Activated T-helper 1 cell treated with anti-CD3 and anti-CD28 coated beads, Interleukin-2, amount 50 U/mL, for 16 hours (primary cell): Measurements from ENCODE around the gene ZNF621.

Source experiments
- DNase-seq, 2 donors: peaks; one replicate each; pipeline ENCODE4 v3.0.0-alpha.2; 2020; ENCODE audit warnings: low read depth in 1 of 2, low spot score in 1 of 2

The ZNF621 gene

GRCh38 chr3:40524568-40525285 lies at the start of gene ZNF621:
TSS of gene ZNF621 (plus strand) at chr3:40524960. CDS start at chr3:40525841, 881 bp downstream.
- peak; percentile 65 to 76 for DNase-seq

- peak; percentile 15 to 32 for DNase-seq
These were observed 48.0 kb upstream of the ZNF621 start, which contains the start of gene ZNF619 for GRCh38 chr3:40476478-40477470. TSS of gene ZNF619 (plus strand) at chr3:40477122. CDS start at chr3:40477980, 858 bp downstream.

- DNase-seq, result no peak
These were observed 47.1 kb upstream of the ZNF621 start for GRCh38 chr3:40477666-40478065.

GRCh38 chr3:40487172-40487571 lies 37.6 kb upstream of the ZNF621 start:
- no peak for DNase-seq

- DNase-seq, result no peak
These were observed 33.8 kb upstream of the ZNF621 start for GRCh38 chr3:40490916-40491315.

GRCh38 chr3:40494698-40495097 lies 30.1 kb upstream of the ZNF621 start:
- DNase-seq, result no peak

GRCh38 chr3:40497288-40497687 lies 27.5 kb upstream of the ZNF621 start:
- no peak for DNase-seq

GRCh38 chr3:40499952-40500351 lies 24.8 kb upstream of the ZNF621 start:
- DNase-seq, result no peak

GRCh38 chr3:40502034-40502433 lies 22.7 kb upstream of the ZNF621 start:
- no peak for DNase-seq

- no peak for DNase-seq
These were observed 19.9 kb upstream of the ZNF621 start for GRCh38 chr3:40504636-40505430.

- peak; percentile 12 to 25 for DNase-seq
These were observed 18.9 kb upstream of the ZNF621 start, which contains the start of gene ZNF620 for GRCh38 chr3:40505599-40506462. TSS of gene ZNF620 (plus strand) at chr3:40506039. CDS start at chr3:40506353, 314 bp downstream.

GRCh38 chr3:40511031-40511718 lies 13.6 kb upstream of the ZNF621 start:
- DNase-seq, result no peak

GRCh38 chr3:40516201-40516600 lies 8.6 kb upstream of the ZNF621 start:
- no peak for DNase-seq

GRCh38 chr3:40518067-40518466 lies 6.7 kb upstream of the ZNF621 start:
- DNase-seq, result no peak

GRCh38 chr3:40518848-40519247 lies 5.9 kb upstream of the ZNF621 start:
- no peak for DNase-seq

GRCh38 chr3:40521254-40521653 lies 3.5 kb upstream of the ZNF621 start:
- DNase-seq, result no peak

GRCh38 chr3:40523781-40524180 lies 979 bp upstream of the ZNF621 start:
- no peak for DNase-seq

GRCh38 chr3:40524222-40524567 lies 565 bp upstream of the ZNF621 start:
- DNase-seq, result no peak

- DNase-seq, result no peak
These were observed 3.7 kb downstream of the ZNF621 start for GRCh38 chr3:40528426-40528825.

GRCh38 chr3:40532252-40532651 lies 7.5 kb downstream of the ZNF621 start:
- no peak for DNase-seq
